ENCODE results near the gene MEX3C.

MEX3C gene

GRCh38 chr18:51192026-51192425 is 5.5 kb downstream of the MEX3C start:
- DNase-seq = no peak

GRCh38 chr18:51191128-51191717 is 6.3 kb downstream of the MEX3C start:
- DNase-seq = no peak

- no peak for DNase-seq
These were observed 7.5 kb downstream of the MEX3C start for GRCh38 chr18:51190000-51190399.

GRCh38 chr18:51188024-51188701 is 9.3 kb downstream of the MEX3C start:
- no peak for DNase-seq

- DNase-seq = no peak
These were observed 12.4 kb downstream of the MEX3C start for GRCh38 chr18:51185075-51185474.

- no peak for DNase-seq
These were observed 13.4 kb downstream of the MEX3C start for GRCh38 chr18:51184091-51184457.

GRCh38 chr18:51183372-51184090 is 13.9 kb downstream of the MEX3C start:
- no peak for DNase-seq

- no peak for DNase-seq
These were observed 14.7 kb downstream of the MEX3C start for GRCh38 chr18:51182824-51183223.

- no peak for DNase-seq
These were observed 25.7 kb downstream of the MEX3C start for GRCh38 chr18:51171625-51172259.

GRCh38 chr18:51171223-51171622 is 26.3 kb downstream of the MEX3C start:
- no peak for DNase-seq

GRCh38 chr18:51170664-51171063 is 26.8 kb downstream of the MEX3C start:
- DNase-seq = no peak

GRCh38 chr18:51169731-51170130 is 27.8 kb downstream of the MEX3C start:
- DNase-seq = no peak

- no peak for DNase-seq
These were observed 28.4 kb downstream of the MEX3C start for GRCh38 chr18:51168960-51169662.

GRCh38 chr18:51168026-51168742 is 29.3 kb downstream of the MEX3C start:
- no peak for DNase-seq

GRCh38 chr18:51165296-51165695 is 32.2 kb downstream of the MEX3C start:
- DNase-seq = no peak

- DNase-seq = no peak
These were observed 32.7 kb downstream of the MEX3C start for GRCh38 chr18:51164761-51165281.

GRCh38 chr18:51164342-51164741 is 33.1 kb downstream of the MEX3C start:
- no peak for DNase-seq

GRCh38 chr18:51163543-51163942 is 33.9 kb downstream of the MEX3C start:
- DNase-seq = no peak

GRCh38 chr18:51162617-51163016 is 34.9 kb downstream of the MEX3C start:
- DNase-seq = no peak

- DNase-seq = no peak
These were observed 36.8 kb downstream of the MEX3C start for GRCh38 chr18:51160646-51161045.

GRCh38 chr18:51157215-51157614 is 40.3 kb downstream of the MEX3C start:
- DNase-seq = no peak

All from hypothalamus (tissue), 51 donors.